RWPE1 (cell line): ENCODE results near the gene VGLL4.

ENCODE experiments used
- CTCF ChIA-PET: fragments of 350-600 bp; sonication (Branson Sonifier 250); formaldehyde crosslinking; extraction: SDS; loops from one replicate; lab custom pipeline; 2021; lab: Yijun Ruan, JAX
- POLR2A ChIA-PET: fragments of 400-600 bp; formaldehyde crosslinking; extraction: SDS; loops from one replicate; lab custom pipeline; 2020; ENCODE audit warnings: antibody characterized with exemption; ENCODE audit not compliant: low non-redundant PET; lab: Yijun Ruan, JAX
- DNase-seq: peaks from one replicate; pipeline ENCODE4 v3.0.0; 2012; ENCODE audit warnings: low spot score
- H3K27ac ChIP-seq: fragments of 450-650 bp; 2 replicates; pipeline ENCODE4 v1.5.1; 2017
- TF ChIP-seq, protein P1 (sequence below): fragments of 450-650 bp; conservative IDR thresholded peaks from 2 replicates; pipeline ENCODE4 v1.5.1; 2017; ENCODE audit warnings: low read depth, mild to moderate bottlenecking

Gene VGLL4

DNA sequence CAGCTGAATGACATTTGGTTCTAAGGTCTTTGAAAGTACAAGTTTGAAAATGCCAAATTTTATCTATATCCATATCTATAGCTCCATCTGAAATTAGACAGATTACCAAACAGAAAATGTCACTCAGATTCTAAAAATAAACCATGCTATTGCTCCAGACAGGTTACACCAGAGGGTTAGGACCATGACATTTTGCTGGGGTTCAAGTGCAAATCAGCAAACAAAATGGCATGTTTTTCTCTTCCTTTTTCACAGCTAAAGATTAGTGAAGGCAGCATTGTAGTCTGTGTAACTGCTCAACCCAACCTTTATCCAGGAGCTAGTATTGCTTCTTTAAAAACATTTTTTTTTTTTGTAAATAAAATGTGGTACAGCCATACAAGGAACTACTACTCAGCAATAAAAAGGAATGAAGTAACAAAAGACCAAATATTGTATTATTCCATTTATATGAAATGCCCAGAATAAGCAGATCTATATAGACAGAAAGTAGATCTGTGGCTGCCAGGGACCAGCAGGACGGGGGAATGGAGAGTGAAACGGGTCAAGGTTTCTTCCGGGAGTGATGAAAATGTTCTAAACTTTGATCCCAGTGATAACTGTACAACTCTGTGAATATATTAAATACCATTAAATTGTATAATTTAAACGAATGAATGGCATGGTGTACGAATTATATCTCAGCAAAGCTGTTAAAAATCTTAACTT lies 18.2 kb downstream of the VGLL4 start:
- DNase-seq: no peak
- CTCF ChIA-PET: interaction anchor here (0.6 kb wide), 1 partner anchor 41 kb away, joined by 7 read pairs; no protein-coding TSS in a partner anchor
- H3K27ac ChIP-seq: no peak overlapping the region
- POLR2A ChIA-PET: no interaction called here
- TF ChIP-seq, protein P1, sequence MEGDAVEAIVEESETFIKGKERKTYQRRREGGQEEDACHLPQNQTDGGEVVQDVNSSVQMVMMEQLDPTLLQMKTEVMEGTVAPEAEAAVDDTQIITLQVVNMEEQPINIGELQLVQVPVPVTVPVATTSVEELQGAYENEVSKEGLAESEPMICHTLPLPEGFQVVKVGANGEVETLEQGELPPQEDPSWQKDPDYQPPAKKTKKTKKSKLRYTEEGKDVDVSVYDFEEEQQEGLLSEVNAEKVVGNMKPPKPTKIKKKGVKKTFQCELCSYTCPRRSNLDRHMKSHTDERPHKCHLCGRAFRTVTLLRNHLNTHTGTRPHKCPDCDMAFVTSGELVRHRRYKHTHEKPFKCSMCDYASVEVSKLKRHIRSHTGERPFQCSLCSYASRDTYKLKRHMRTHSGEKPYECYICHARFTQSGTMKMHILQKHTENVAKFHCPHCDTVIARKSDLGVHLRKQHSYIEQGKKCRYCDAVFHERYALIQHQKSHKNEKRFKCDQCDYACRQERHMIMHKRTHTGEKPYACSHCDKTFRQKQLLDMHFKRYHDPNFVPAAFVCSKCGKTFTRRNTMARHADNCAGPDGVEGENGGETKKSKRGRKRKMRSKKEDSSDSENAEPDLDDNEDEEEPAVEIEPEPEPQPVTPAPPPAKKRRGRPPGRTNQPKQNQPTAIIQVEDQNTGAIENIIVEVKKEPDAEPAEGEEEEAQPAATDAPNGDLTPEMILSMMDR: no peak

DNA sequence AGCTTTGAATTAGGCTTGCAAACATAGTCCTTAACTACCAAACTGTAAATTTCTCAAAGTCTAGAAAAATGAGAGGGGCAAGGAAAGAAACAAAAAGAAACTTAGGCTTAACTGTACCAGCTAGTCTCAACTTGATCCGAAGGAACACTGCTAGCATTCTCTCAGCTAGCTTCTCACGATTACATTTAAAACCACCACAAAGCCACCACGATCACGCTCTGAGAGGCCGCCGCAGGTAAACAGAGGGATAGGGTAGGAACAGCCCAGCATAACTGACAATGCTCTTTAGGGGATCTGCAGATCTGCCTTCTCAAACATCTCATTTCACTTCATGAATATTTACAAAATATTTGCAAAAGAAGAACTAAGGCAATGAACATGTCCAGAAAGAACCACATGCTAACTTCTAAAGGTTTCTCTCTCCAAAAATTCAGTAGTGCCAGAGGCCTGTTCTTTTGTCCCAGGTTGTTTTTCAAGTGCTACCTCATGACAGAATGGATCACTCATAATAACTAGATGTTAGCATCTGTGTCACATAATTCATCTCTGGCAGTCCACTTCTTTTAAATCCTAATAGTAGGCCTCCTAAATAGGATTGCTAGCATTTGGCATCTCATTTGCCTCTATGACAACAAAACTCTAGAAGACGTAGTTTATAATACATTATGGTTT lies 18.9 kb downstream of the VGLL4 start:
- TF ChIP-seq, protein P1: no peak
- H3K27ac ChIP-seq: no peak overlapping the region
- DNase-seq: no peak
- ChIA-PET CTCF (interaction anchor here (0.6 to 0.7 kb wide), 2 partner anchors 42 to 194 kb away, joined by 3 to 7 read pairs; no protein-coding TSS in a partner anchor), POLR2A (no interaction called here)

DNA sequence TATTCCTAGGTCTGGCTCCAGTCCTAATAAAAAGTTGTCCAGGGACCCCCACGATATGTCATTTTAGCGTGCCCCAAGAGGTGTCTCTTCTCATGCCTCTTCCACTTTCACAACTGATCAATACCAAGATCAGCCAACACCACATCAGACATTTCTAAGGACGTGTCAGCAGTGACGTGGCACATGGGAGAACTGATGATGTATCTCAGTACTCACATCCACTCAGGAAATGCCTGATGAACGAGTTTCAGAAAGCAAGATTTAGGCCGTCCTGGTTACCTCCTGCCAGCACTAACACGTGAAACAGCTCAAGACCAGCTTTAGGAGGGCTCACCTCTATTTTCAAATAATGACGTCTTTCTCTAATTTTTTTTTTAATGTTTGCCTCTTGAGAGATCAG lies 19.6 kb downstream of the VGLL4 start:
- no peak overlapping the region for H3K27ac ChIP-seq
- ChIA-PET POLR2A (no interaction called here), CTCF (interaction anchor here (0.7 kb wide), 1 partner anchor 194 kb away, joined by 3 read pairs; no protein-coding TSS in a partner anchor)
- DNase-seq: no peak
- TF ChIP-seq, protein P1: no peak

DNA sequence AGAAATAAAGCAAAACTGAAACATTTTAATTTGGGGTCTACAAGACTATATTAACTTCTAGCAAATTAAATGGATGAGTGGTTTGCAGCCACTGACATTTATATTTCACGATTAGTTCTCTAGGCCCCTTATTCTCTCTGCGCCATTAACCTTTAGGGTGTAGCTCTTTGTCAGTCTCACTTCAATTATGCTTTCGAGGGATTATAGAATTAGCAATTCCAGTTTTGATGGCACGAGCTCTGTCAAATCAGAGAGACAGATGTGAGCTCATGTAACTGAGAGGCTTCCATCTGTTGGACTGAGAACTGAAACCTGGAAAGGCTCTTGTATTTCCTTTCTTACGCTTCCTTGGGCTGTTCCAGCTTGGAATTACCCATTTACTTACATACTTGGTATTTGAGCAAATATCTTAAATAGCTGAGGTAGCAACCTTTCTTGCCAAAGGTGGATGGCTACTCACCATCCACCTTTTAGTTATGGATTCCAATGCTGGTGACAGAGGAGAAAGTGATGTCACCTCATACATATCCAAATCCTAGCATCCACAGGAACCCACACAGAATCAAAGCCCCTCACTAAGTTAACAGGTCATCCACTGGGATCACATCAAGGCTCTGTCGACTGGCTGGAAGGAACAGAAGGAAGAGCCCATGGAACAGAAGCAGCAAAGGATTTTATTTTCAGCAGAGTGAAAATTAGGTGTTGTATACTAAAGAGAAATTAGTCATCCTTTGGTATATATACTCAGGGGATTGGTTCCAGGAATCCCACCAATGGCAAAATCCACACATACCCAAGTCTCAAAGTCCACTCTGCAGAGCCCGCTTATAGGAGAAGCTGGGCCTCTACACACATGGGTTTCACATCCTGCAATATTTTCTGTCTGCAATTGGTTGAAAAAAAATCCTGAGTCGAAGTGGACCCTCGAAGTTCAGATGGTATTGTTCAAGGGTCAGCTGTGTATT lies 20.8 kb downstream of the VGLL4 start:
- no peak overlapping the region for H3K27ac ChIP-seq
- TF ChIP-seq, protein P1: no peak
- ChIA-PET POLR2A (no interaction called here), CTCF (interaction anchor here (0.6 to 1.5 kb wide), 2 partner anchors 10 to 12 kb away, joined by 3 read pairs; no protein-coding TSS in a partner anchor)
- no peak for DNase-seq

DNA sequence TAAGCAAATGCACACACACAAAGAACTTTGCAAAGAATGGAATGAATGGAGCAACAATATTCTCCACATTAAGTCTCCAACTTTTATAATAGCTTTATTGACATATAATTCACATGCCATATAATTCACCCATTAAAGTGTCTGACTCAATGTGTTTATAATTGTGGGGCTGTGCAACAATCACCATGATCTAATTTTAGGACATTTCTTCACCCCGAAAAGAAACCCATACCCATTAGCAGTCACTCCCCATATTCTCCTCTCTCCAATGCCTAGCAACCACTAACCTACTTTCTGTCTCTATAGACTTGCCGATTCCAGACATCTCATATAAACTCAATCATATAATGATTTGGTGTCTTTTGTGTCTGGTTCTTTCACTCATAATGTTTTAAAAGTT lies 22.6 kb downstream of the VGLL4 start:
- no peak overlapping the region for H3K27ac ChIP-seq
- CTCF ChIA-PET: no interaction called here
- TF ChIP-seq, protein P1: no peak
- no peak for DNase-seq
- POLR2A ChIA-PET: no interaction called here
